ENCODE data around the gene AMH.

AMH gene

DNA sequence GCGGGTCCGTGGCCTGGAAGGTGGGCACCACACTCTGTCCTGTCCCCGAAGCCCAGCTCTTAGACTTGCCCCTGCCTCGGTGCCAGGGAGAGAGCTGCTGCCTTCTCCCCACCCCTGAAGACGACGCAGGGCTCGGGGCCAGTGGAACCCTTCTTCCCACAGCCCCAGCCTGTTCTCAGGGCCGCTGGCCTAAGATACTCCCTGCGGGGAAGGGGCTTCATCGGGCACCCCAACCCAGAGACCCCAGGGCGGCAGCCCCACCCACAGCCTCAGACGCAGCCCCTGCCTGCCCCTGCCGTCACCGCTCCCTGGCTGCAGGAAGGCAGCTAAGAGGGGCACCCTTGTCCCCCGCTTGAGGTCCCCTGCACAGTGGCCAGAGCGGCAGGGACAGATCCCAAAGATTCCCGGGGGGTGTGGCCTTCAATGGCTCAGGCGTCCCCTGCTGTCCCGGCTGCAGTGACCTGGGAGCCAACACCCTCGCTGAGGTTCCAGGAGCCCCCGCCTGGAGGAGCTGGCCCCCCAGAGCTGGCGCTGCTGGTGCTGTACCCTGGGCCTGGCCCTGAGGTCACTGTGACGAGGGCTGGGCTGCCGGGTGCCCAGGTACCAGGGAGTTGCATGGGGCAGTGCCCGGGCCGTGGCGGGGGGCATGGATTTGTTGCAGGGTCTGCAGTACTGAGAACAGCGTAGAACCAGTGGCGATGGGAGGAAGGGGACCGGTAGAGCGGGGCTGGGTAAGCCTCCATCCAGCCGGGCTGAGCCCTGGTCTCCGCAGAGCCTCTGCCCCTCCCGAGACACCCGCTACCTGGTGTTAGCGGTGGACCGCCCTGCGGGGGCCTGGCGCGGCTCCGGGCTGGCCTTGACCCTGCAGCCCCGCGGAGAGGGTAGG, 1.0 kb downstream of the AMH start:
- no peak for DNase-seq (ENCODE audit: low read depth)
- H3K4me3 ChIP-seq (ENCODE audit: low read depth, low read length) = no peak overlapping the region
- TF ChIP-seq, protein P1, sequence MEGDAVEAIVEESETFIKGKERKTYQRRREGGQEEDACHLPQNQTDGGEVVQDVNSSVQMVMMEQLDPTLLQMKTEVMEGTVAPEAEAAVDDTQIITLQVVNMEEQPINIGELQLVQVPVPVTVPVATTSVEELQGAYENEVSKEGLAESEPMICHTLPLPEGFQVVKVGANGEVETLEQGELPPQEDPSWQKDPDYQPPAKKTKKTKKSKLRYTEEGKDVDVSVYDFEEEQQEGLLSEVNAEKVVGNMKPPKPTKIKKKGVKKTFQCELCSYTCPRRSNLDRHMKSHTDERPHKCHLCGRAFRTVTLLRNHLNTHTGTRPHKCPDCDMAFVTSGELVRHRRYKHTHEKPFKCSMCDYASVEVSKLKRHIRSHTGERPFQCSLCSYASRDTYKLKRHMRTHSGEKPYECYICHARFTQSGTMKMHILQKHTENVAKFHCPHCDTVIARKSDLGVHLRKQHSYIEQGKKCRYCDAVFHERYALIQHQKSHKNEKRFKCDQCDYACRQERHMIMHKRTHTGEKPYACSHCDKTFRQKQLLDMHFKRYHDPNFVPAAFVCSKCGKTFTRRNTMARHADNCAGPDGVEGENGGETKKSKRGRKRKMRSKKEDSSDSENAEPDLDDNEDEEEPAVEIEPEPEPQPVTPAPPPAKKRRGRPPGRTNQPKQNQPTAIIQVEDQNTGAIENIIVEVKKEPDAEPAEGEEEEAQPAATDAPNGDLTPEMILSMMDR (IDR thresholded peaks at IDR 0.05; ENCODE audit: insufficient read depth, low read depth, low read length, missing control alignments) = no peak

DNA sequence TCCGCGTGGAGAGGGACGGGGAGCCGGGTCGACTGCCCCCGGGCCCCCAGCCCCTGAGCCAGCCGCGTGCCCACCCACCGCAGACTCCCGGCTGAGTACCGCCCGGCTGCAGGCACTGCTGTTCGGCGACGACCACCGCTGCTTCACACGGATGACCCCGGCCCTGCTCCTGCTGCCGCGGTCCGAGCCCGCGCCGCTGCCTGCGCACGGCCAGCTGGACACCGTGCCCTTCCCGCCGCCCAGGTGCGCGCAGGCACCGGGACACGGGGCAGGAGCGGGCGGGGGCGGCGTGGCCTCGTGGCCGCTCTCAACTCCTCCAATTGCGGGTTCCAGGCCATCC, 1.6 kb downstream of the AMH start:
- TF ChIP-seq, protein P1 (IDR thresholded peaks at IDR 0.05; ENCODE audit: insufficient read depth, low read depth, low read length, missing control alignments) = no peak
- H3K4me3 ChIP-seq (ENCODE audit: low read depth, low read length) = no peak overlapping the region
- no peak for DNase-seq (ENCODE audit: low read depth)

DNA sequence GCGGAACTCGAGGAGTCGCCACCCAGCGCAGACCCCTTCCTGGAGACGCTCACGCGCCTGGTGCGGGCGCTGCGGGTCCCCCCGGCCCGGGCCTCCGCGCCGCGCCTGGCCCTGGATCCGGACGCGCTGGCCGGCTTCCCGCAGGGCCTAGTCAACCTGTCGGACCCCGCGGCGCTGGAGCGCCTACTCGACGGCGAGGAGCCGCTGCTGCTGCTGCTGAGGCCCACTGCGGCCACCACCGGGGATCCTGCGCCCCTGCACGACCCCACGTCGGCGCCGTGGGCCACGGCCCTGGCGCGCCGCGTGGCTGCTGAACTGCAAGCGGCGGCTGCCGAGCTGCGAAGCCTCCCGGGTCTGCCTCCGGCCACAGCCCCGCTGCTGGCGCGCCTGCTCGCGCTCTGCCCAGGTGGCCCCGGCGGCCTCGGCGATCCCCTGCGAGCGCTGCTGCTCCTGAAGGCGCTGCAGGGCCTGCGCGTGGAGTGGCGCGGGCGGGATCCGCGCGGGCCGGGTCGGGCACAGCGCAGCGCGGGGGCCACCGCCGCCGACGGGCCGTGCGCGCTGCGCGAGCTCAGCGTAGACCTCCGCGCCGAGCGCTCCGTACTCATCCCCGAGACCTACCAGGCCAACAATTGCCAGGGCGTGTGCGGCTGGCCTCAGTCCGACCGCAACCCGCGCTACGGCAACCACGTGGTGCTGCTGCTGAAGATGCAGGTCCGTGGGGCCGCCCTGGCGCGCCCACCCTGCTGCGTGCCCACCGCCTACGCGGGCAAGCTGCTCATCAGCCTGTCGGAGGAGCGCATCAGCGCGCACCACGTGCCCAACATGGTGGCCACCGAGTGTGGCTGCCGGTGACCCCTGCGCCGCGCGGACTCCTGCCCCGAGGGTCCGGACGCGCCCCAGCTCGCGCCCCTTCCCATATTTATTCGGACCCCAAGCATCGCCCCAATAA, 2.3 kb downstream of the AMH start:
- TF ChIP-seq, protein P1 (IDR thresholded peaks at IDR 0.05; ENCODE audit: insufficient read depth, low read depth, low read length, missing control alignments) = no peak
- no peak for DNase-seq (ENCODE audit: low read depth)

DNA sequence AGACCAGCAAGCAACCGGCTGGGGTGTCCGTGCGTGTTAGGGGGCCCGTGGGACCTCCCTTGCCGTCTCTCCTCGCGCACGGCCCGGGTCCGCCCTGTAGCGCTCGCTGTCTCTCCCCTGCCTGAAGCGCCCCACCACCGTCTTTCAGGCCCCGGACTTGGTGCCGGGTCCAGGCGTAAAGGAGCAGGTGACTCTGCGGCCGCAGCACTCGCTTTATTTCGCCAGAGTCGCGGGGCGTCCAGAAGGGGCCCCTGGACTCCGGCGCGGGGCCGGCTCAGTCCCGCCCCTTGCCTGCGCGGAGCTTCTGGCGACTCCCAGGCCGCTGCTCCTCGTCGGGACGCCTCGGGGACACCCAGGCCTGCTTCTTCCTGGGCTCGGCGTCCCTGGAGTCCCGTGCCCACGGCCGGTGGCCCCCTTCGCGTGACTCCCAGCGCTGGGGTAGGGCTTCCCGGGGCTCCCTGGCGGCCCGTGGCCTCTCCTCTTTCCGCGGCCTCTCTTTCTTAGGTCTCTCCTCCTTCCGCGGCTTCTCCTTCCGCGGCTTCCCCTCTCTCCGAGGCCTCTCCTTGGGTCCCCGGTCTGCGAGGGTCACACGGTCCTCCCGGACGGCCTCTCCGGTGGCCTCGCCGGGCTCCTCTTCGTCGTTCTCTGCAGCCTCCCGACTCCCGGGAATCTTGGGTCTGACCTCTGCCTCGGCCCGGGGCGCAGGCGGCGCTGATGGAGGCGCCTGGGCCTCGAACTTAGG, 3.1 kb downstream of the AMH start:
- TF ChIP-seq, protein P1 (IDR thresholded peaks at IDR 0.05; ENCODE audit: insufficient read depth, low read depth, low read length, missing control alignments) = no peak
- H3K4me3 ChIP-seq (ENCODE audit: low read depth, low read length) = no peak overlapping the region
- DNase-seq (ENCODE audit: low read depth) = no peak

More for the DNA sequence above, 2.3 kb downstream of the AMH start:
- no peak overlapping the region for H3K4me3 ChIP-seq (ENCODE audit: low read depth, low read length)

DNA sequence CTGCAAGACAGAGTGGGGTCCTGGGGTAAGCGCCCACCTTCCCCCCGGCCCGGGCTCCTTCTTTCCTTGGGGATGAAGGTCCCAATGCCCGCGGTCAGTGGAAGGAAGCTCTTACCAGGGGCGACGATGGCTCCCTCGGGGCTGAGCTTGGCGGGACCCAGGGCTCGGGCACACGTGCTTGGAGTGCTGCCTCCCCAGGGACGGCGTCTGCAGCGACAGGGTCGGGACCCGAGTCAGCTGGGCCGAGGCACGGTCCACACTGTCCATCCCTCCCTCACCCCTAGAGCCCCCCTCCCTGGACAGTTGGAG, 3.6 kb downstream of the AMH start:
- TF ChIP-seq, protein P1 (IDR thresholded peaks at IDR 0.05; ENCODE audit: insufficient read depth, low read depth, low read length, missing control alignments) = no peak
- no peak for DNase-seq (ENCODE audit: low read depth)
- H3K4me3 ChIP-seq (ENCODE audit: low read depth, low read length) = no peak overlapping the region; the same call in 1 of the 2 replicates
